Suprapubic skin (tissue), 4 donors: ENCODE measurements around the gene ZSWIM3. TPM values are rescaled to one million over a fixed set of nuclear protein-coding genes. Genes with fewer than 3 reads are reported as not detected.

Experiments used
- DNase-seq, 2 donors: peaks; one replicate each; pipeline ENCODE4 v3.0.0-alpha.2; 2019; ENCODE audit warnings: low spot score in 2 of 2
- H3K27ac ChIP-seq: fragments of 200-600 bp; sonication (generic); one replicate; pipeline ENCODE4 v1.5.1; 2019
- H3K27me3 ChIP-seq: fragments of 200-600 bp; sonication (generic); one replicate; pipeline ENCODE4 v1.5.1; 2019
- H3K36me3 ChIP-seq: fragments of 200-600 bp; sonication (generic); one replicate; pipeline ENCODE4 v1.5.1; 2019
- H3K4me1 ChIP-seq: fragments of 200-600 bp; sonication (generic); one replicate; pipeline ENCODE4 v1.5.1; 2019
- H3K4me3 ChIP-seq: fragments of 200-600 bp; sonication (generic); one replicate; pipeline ENCODE4 v1.5.1; 2019; ENCODE audit warnings: mild to moderate bottlenecking
- H3K9me3 ChIP-seq: fragments of 200-600 bp; sonication (generic); one replicate; pipeline ENCODE4 v1.5.1; 2019
- EP300 ChIP-seq: sonication (generic); formaldehyde crosslinking; IDR thresholded peaks from one replicate; pipeline ENCODE4 v1.6.1; 2017; ENCODE audit warnings: antibody characterized with exemption
- POLR2A ChIP-seq, 2 donors: fragments of 450-650 bp; IDR thresholded peaks; one replicate each; pipeline ENCODE4 v1.6.1; 2017; ENCODE audit warnings: antibody characterized with exemption in 2 of 2, mild to moderate bottlenecking in 2 of 2, moderate library complexity in 2 of 2
- POLR2AphosphoS5 ChIP-seq, 3 donors: sonication (generic); formaldehyde crosslinking; IDR thresholded peaks; one replicate each; pipeline ENCODE4 v1.6.1; 2017; ENCODE audit warnings: antibody characterized with exemption in 3 of 3
- WGBS: methylation state at CpG from one replicate; pipeline ENCODE4 v1.1.5; 2018; 5-methylcytosine and 5-hydroxymethylcytosine counted together
- total RNA-seq, 4 donors: library from RNA; depleted of rRNA; stranded (reverse); fragments of >200 nt; gene quantifications; one replicate each; pipeline ENCODE4 v1.1.0, GENCODE V29; 2016
- TF ChIP-seq, protein P1 (sequence below), 2 donors: fragments of 200-600 bp in 1 of 2; fragments of 450-650 bp in 1 of 2; sonication (generic) in 1 of 2; IDR thresholded peaks; one replicate each; pipeline ENCODE4 v1.5.1; 2016 to 2019; ENCODE audit warnings: antibody characterized with exemption in 2 of 2, mild to moderate bottlenecking in 1 of 2, moderate library complexity in 1 of 2

The ZSWIM3 gene
- total RNA-seq, 4 donors from 2014 or later: 2.1 to 4.6 (median 3.6) TPM

DNA sequence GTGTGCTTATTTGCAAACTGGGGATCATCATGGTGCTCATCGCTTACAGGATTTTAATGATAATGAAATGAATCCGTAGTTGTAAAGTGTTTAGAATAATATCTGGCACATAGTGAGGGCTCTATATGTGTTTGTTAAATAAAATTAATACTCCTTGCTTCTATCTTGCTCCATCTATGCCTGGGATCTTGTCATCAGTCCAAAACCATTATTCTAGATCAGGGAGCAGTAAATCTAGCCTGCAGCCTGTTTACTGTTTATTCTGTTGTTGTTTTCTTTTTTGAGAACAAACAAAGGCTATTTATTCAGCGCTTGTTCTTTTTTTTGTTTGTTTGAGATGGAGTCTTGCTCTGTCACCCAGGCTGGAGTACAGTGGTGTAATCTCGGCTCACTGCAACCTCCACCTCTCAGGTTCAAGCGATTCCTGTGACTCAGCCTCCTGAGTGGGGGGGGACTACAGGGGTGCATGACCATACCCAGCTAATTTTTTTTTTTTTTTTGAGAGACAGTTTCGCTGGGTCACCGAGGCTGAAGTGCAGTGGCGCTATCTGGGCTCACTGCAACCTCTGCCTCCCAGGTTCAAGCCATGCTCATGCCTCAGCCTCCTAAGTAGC, 8.3 kb upstream of the ZSWIM3 start:
- Histone ChIP-seq H3K36me3 (peaks cover 70% of the 10 kb centered on the region), H3K4me3 (no peak overlapping the region), H3K27me3 (no peaks in the 10 kb centered on the region), H3K27ac (no peak overlapping the region), H3K9me3 (no peaks in the 10 kb centered on the region), H3K4me1 (no peaks in the 10 kb centered on the region)
- no peak for DNase-seq
- TF ChIP-seq POLR2AphosphoS5 (IDR thresholded peaks at IDR 0.05) (no peak), POLR2A (IDR thresholded peaks at IDR 0.05) (no peak), EP300 (no peak)
- TF ChIP-seq, protein P1, sequence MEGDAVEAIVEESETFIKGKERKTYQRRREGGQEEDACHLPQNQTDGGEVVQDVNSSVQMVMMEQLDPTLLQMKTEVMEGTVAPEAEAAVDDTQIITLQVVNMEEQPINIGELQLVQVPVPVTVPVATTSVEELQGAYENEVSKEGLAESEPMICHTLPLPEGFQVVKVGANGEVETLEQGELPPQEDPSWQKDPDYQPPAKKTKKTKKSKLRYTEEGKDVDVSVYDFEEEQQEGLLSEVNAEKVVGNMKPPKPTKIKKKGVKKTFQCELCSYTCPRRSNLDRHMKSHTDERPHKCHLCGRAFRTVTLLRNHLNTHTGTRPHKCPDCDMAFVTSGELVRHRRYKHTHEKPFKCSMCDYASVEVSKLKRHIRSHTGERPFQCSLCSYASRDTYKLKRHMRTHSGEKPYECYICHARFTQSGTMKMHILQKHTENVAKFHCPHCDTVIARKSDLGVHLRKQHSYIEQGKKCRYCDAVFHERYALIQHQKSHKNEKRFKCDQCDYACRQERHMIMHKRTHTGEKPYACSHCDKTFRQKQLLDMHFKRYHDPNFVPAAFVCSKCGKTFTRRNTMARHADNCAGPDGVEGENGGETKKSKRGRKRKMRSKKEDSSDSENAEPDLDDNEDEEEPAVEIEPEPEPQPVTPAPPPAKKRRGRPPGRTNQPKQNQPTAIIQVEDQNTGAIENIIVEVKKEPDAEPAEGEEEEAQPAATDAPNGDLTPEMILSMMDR (IDR thresholded peaks at IDR 0.05): no peak
- WGBS: 94% methylated on average over 8 of the region's 8 CpGs

- WGBS: 96% methylated on average over 2 of the region's 2 CpGs
- Histone ChIP-seq H3K9me3 (no peaks in the 10 kb centered on the region), H3K36me3 (peaks cover 58% of the 10 kb centered on the region), H3K27ac (no peak overlapping the region), H3K4me3 (no peak overlapping the region), H3K27me3 (no peaks in the 10 kb centered on the region), H3K4me1 (peaks cover 6% of the 10 kb centered on the region)
- DNase-seq: no peak
- TF ChIP-seq POLR2A (IDR thresholded peaks at IDR 0.05): no peak
- TF ChIP-seq, protein P1 (IDR thresholded peaks at IDR 0.05): no peak
- TF ChIP-seq POLR2AphosphoS5 (IDR thresholded peaks at IDR 0.05): no peak
- no peak for TF ChIP-seq EP300
These were observed 7.2 kb upstream of the ZSWIM3 start for GRCh38 chr20:45850238-45850637.

- H3K36me3 ChIP-seq: peaks cover 51% of the 10 kb centered on the region
- peaks cover 13% of the 10 kb centered on the region for H3K4me1 ChIP-seq
- 100% methylated on average over 1 of the region's 1 CpG for WGBS
- H3K9me3 ChIP-seq: no peaks in the 10 kb centered on the region
- TF ChIP-seq POLR2AphosphoS5 (IDR thresholded peaks at IDR 0.05) (no peak), EP300 (no peak), POLR2A (IDR thresholded peaks at IDR 0.05) (no peak)
- TF ChIP-seq, protein P1 (IDR thresholded peaks at IDR 0.05): no peak
- no peaks in the 10 kb centered on the region for H3K27me3 ChIP-seq
- H3K4me3 ChIP-seq: no peak overlapping the region
- no peak for DNase-seq
- no peak overlapping the region for H3K27ac ChIP-seq
These were observed 6.5 kb upstream of the ZSWIM3 start for GRCh38 chr20:45850926-45851325.

GRCh38 chr20:45851501-45851900, 5.9 kb upstream of the ZSWIM3 start:
- no peaks in the 10 kb centered on the region for H3K9me3 ChIP-seq
- peaks cover 18% of the 10 kb centered on the region for H3K4me1 ChIP-seq
- peaks cover 46% of the 10 kb centered on the region for H3K36me3 ChIP-seq
- no peak overlapping the region for H3K27ac ChIP-seq
- H3K4me3 ChIP-seq: no peak overlapping the region
- H3K27me3 ChIP-seq: no peaks in the 10 kb centered on the region
- TF ChIP-seq, protein P1 (IDR thresholded peaks at IDR 0.05): no peak
- TF ChIP-seq POLR2AphosphoS5 (IDR thresholded peaks at IDR 0.05) (no peak), EP300 (no peak), POLR2A (IDR thresholded peaks at IDR 0.05) (no peak)
- no peak for DNase-seq

GRCh38 chr20:45852326-45852725, 5.1 kb upstream of the ZSWIM3 start:
- Histone ChIP-seq H3K9me3 (no peaks in the 10 kb centered on the region), H3K27me3 (no peaks in the 10 kb centered on the region), H3K4me1 (peaks cover 21% of the 10 kb centered on the region), H3K4me3 (no peak overlapping the region), H3K36me3 (peaks cover 38% of the 10 kb centered on the region), H3K27ac (no peak overlapping the region)
- 96% methylated on average over 6 of the region's 6 CpGs for WGBS
- DNase-seq: no peak
- TF ChIP-seq POLR2AphosphoS5 (IDR thresholded peaks at IDR 0.05) (no peak), POLR2A (IDR thresholded peaks at IDR 0.05) (no peak), EP300 (no peak)
- TF ChIP-seq, protein P1 (IDR thresholded peaks at IDR 0.05): no peak
